Measurements from ENCODE around the gene EPHB1.

Gene EPHB1

DNA sequence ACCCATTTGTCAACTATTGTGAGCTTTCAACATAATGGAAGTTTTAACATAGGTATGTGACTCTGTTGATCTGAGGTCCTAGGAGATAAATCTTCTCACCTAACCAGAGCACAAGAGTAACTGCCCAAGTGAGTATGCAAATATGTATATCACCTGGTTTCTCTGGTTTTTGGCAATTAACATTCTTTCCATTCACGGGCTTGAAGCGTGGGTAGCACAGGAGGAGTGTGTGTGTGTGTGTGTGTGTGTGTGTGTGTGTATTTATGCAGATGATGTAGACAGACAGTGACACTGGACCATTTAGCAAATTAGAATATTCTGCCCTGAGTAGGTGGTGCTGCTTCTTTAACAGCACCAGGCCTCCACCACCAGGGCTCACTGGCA lies 15.0 kb downstream of the EPHB1 start:
- no peak for DNase-seq

DNA sequence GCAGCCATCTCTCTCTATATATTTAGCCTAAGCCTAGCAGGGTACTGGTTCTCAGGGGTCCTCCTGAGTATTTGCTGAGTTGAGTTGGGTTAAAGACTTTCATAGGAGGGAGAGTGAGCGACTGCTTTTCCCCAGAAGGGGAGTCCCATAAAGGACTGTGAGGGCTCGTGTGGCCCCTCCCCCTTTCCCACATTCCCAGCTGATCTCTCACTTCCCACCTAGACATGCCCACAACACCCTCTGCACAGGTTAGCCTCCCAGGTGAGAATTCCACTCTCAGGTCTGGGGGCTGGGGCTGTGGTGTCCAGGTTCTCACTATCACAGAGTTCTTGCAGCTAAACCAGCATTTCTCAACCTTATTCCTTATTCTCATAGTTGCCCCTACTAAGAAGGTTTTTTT lies 15.8 kb downstream of the EPHB1 start:
- no peak for DNase-seq

GRCh38 chr3:134813618-134814017 lies 18.6 kb downstream of the EPHB1 start:
- no peak for DNase-seq

GRCh38 chr3:134815519-134815918 lies 20.5 kb downstream of the EPHB1 start:
- no peak for DNase-seq

- no peak for DNase-seq
Measured at GRCh38 chr3:134816623-134817022, 21.6 kb downstream of the EPHB1 start.

DNA sequence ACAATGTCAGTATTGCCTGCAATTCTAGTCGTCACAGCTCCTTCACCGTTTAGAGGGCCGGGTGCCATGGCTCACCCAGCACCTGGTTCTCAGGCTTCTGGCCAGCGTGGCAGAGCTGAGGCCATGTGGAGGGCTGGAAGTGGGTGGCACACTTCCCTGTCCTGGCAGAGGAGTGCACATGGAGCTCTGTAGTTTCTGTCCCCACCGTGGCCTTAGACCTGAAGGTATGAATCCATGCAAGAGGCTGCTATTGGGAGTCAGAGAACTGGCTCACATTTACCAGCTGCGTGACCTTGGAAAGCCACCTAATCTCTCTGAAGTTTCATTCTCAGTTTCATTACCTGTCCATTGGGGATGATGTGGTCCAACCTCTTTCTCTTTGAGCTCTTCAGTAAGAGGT lies 22.2 kb downstream of the EPHB1 start:
- DNase-seq = no peak

GRCh38 chr3:134820994-134821393 lies 25.9 kb downstream of the EPHB1 start:
- no peak for DNase-seq

GRCh38 chr3:134822090-134822489 lies 27.0 kb downstream of the EPHB1 start:
- no peak for DNase-seq

GRCh38 chr3:134823679-134824078 lies 28.6 kb downstream of the EPHB1 start:
- DNase-seq = no peak

DNA sequence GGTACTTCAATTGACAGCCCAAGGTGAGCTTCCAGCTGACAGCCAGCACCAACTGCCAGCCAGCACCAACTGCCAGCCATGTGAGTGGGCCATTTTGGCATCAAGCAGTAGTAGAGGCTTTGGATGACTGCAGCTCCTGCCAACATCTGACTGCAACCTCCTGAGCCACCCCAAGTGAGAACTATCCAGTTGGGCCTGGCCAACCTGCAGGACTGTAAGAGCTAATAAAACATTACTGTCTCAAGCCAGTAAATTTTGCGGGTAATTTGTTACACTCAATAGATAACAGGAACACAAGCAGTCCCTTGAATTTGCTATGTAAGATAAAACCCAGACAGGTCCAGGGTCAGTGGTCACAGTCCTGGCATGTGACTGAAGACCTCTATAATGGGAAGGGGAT lies 29.7 kb downstream of the EPHB1 start:
- no peak for DNase-seq

- no peak for DNase-seq
Measured at GRCh38 chr3:134827213-134827612, 32.2 kb downstream of the EPHB1 start.

DNA sequence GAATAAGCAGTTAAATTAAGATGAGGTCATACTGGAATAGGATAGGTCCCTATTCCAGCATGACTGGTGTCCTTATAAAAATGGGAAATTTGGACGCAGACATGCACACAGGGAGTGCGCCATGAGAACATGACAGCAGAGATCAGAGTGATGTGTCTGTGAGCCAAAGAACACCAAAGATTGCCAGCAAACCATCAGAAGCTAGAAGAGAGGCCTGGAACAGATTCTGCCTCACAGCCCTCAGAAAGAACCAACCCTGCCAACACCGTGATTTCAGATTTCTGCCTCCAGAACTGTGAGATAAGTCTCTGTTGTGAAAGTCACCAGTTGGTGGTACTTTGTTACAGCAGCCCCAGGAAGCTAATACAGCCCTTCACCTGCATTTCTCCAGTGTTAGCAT lies 34.7 kb downstream of the EPHB1 start:
- DNase-seq = no peak

DNA sequence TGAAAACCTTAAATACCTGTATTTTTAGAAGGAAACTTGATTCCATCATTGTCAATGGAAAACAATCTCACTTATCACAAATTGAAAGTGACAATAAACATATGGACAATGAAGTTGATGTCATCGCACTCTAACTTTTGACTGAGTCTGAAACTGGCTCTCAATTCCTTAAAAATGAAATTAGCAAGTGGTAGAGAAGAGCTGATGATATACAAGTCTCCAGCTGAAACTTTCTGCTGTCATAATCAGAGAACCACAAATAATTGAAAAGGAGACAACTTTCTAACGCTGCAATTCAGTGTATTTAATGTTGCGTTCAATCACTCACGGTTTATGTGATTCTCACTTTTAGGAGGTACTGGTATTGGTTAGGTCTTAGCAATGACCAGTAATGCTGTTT lies 37.5 kb downstream of the EPHB1 start:
- no peak for DNase-seq

GRCh38 chr3:134833453-134834163 lies 38.5 kb downstream of the EPHB1 start:
- no peak for DNase-seq

DNA sequence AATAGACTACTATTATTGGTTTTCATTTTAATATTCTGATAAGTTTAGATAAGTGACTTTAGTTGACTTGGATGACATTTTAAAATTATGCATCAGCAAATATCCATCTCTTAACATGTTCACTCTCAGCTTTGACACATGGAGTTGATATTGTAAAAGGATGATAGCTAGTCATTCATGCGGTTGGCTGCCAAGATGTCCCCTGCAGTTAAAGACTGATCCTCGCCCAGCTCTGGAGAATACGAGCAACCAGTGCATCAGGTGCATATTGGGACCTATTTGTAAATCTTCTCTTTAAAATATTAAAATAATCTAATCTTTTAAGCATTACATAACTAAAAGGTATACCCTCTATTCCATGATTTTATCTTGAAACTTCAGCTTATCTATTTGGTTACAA lies 41.9 kb downstream of the EPHB1 start:
- no peak for DNase-seq

DNA sequence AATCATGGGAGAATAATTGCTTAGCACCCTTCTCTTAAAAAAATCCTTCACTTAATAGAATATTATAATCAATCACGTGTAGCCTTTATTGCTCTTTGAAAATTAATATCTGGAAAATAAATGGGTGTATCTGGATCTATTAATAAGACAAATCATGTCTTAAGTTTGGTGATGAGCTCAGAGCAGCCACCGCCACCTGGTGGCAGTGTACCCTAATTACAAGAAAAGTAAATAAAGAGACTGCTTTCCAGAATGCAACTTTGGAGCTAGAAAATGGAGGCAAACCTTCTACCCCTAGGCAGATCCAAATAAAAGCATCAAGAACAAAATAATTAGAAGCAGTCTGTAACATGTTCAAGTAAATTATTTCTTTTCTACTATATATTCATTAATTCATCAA lies 43.5 kb downstream of the EPHB1 start:
- no peak for DNase-seq

- no peak for DNase-seq
Measured at GRCh38 chr3:134839422-134839821, 44.4 kb downstream of the EPHB1 start.

GRCh38 chr3:134839990-134840389 lies 44.9 kb downstream of the EPHB1 start:
- DNase-seq = no peak

DNA sequence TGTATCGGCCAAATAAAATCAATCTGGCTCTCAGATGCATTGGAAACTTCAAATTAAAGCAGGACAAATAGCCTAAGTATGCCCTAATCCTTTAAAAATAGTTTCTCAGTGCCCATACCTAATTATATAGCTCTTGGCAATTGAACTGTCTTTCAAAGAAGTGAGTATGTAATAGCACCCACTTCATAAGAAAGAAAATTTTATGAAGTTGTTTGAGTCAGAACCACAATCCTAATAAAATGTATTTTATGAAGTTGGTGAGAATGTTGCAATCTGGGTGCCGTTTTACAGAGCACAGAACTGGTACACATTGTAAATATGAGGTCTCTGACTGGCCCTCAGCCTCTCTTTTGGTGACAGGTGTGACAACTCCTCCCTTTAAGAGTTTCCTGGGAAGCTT lies 45.4 kb downstream of the EPHB1 start:
- no peak for DNase-seq

DNA sequence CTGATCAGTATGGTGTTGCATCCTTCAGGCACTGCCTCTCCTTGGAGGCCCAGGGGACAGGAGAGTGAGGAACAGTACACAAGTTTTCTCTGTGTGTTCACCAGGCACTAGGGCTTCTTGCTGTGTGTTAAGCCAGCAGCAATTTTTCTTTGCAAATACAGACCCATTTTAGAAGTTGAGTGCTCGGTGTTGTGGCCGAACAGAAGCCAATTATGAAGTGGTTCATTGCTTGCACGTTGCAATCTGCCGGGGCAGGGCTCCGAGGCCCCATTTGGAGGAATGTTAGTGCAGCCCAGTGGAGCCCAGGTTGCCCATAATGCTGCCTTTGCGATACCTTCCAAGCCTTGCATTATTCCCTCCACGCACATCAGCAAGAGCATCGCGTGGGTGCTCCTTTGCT lies 51.0 kb downstream of the EPHB1 start:
- DNase-seq = no peak

DNA sequence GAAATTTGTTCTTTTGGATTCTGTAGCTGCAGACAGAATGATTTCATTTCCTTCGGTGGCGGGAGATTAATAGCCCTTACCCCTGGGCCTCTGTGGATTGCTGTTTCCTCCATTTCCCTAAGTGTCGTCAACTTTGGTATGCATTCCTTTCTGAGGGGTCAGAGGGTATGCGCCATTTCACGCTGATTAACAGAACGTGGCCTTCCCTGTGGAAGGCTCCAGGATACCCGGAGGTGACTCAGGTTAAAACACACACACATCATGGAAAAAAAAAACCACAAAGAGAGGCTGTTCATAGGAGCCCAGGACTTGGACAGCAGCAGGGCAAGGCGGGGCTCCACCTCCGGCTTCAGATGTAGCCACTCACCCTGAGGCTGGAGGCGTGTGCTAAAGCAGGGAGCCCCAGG lies 51.9 kb downstream of the EPHB1 start:
- no peak for DNase-seq

- no peak for DNase-seq
Measured at GRCh38 chr3:134847349-134847748, 52.3 kb downstream of the EPHB1 start.

DNA sequence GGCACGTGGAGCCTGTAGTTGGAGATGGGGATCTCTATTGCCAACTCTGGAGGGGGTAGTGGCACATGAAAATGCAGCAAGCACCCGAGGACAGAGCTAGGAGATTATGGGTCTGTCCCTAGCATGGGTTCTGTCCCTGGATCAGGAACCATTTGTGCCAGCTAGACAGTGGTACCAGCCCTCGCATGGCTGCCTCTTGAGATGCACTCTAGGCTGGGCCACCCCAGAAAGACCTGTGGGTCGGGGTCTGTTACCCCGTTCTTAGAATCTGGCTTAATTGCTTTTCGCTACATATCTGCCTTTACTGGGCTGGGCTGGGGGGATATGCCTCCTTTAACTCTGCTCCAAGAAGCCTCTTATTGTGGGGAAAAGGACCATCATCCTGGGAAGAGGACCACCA lies 54.5 kb downstream of the EPHB1 start:
- no peak for DNase-seq

DNA sequence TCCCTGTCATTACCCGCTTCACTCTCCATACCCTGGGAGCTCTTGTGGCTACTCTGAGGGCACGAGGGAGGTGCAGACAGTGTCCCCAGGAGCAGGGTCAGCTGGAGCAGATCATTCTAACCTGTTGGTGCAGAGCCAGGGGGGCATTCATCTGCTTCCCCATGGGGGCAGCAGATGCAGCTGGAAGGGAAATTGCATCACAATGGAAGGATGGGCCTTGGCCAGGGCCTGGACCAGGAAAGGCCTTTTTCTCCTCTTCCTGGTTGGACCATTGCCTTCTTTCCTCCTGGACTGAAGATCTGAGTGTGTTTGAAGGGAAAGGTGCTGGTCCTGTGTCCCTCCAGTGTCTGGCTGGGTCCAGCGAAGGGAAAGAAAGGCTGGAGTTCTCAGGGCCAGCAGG lies 55.7 kb downstream of the EPHB1 start:
- no peak for DNase-seq

- DNase-seq = no peak
Measured at GRCh38 chr3:134852132-134852531, 57.1 kb downstream of the EPHB1 start.

DNA sequence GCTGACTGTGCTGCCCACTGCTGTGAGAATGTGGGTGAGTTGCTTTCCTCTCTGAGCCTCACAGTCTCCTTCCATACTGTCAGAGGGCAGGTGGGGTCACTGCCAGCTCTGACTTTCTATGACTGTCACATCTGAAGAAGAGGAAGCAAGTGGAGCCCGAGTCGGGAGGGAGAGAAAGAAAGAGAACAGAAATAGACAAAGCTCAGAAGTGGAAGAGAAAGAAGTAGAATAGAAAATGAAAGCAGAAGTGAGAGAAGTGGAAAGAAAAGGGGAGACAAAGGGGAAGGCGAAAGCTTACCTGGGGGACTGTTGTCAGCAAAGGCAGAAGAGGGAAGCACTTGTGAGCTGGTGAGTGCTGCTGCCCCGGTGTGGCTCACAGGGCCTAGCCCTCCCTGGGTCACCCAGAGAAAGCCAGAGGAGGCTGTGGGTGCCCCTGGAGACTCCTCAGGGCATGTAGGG lies 57.9 kb downstream of the EPHB1 start:
- no peak for DNase-seq

Measured in activated CD8-positive, alpha-beta memory T cell treated with anti-CD3 and anti-CD28 coated beads for 24 hours (primary cell).